HCT116 (cell line): ENCODE measurements around the gene CTBP1.

ENCODE experiments used
- CBX3 ChIP-seq: IDR thresholded peaks from 2 replicates; pipeline ENCODE4 v1.6.1; 2012; ENCODE audit warnings: low read depth
- ELF1 ChIP-seq: IDR thresholded peaks from 2 replicates; pipeline ENCODE4 v1.6.1; 2012; ENCODE audit warnings: low read depth, borderline replicate concordance
- EZH2 ChIP-seq: fragments of 200-600 bp; sonication (generic); IDR thresholded peaks from 2 replicates; pipeline ENCODE4 v1.6.1; 2017; ENCODE audit warnings: antibody characterized with exemption, mixed run types
- EZH2phosphoT487 ChIP-seq: fragments of 200-600 bp; IDR thresholded peaks from 2 replicates; pipeline ENCODE4 v1.6.1; 2018; ENCODE audit warnings: antibody characterized with exemption, borderline replicate concordance
- JUND ChIP-seq: IDR thresholded peaks from 2 replicates; pipeline ENCODE4 v1.6.1; 2012
- POLR2A ChIP-seq: IDR thresholded peaks from 2 replicates; pipeline ENCODE4 v1.7.0; 2011; ENCODE audit warnings: borderline replicate concordance; ENCODE audit not compliant: insufficient read depth, insufficient read length; ENCODE audit errors: extremely low read depth
- POLR2AphosphoS5 ChIP-seq: IDR thresholded peaks from 2 replicates; pipeline ENCODE4 v1.6.1; 2011; ENCODE audit warnings: mild to moderate bottlenecking, low read depth, low read length, moderate library complexity
- TF ChIP-seq, protein P1 (sequence below), 3 experiments: fragments of 200-600 bp in 1 of 3; sonication (generic) in 1 of 3; IDR thresholded peaks in 2 of 3; conservative IDR thresholded peaks in 1 of 3; 2 replicates each; pipeline ENCODE4 v1.5.1; 2012 to 2017; ENCODE audit warnings: low read depth in 2 of 3, low read length in 2 of 3, antibody characterized with exemption in 1 of 3, borderline replicate concordance in 1 of 3, control low read depth in 1 of 3, mild to moderate bottlenecking in 1 of 3, mixed read lengths in 1 of 3, mixed run types in 1 of 3, moderate library complexity in 1 of 3; ENCODE audit not compliant: insufficient read depth in 1 of 3
- TF ChIP-seq, protein P2 (sequence below): IDR thresholded peaks from 2 replicates; pipeline ENCODE4 v1.6.1; 2012; ENCODE audit warnings: low read depth
- TF ChIP-seq, protein P3 (sequence below): IDR thresholded peaks from 2 replicates; pipeline ENCODE4 v1.6.1; 2012
- TF ChIP-seq, protein P4 (sequence below): IDR thresholded peaks from 2 replicates; pipeline ENCODE4 v1.6.1; 2012

DNA sequence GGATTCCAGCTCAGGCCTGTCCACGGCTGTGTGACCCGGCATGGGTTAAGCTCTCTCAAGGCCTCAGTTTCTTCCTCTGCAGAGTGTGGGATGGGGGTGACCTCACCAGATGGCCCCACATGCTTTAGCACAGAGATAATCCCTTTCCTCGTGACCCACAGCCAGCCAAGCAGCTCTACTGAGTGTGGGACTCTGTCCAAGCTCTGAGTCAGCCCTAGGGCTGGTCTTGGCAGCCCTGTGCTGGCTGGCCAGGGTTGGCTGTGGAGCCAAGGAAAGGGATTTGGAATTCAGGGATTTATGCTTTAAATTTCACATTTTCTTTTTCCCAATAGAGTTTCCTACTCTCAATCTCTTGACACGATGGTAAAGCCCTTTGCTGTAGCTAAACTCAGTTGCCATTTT lies 56.8 kb downstream of the CTBP1 start:
- no peak for TF ChIP-seq POLR2A
- TF ChIP-seq, protein P1, sequence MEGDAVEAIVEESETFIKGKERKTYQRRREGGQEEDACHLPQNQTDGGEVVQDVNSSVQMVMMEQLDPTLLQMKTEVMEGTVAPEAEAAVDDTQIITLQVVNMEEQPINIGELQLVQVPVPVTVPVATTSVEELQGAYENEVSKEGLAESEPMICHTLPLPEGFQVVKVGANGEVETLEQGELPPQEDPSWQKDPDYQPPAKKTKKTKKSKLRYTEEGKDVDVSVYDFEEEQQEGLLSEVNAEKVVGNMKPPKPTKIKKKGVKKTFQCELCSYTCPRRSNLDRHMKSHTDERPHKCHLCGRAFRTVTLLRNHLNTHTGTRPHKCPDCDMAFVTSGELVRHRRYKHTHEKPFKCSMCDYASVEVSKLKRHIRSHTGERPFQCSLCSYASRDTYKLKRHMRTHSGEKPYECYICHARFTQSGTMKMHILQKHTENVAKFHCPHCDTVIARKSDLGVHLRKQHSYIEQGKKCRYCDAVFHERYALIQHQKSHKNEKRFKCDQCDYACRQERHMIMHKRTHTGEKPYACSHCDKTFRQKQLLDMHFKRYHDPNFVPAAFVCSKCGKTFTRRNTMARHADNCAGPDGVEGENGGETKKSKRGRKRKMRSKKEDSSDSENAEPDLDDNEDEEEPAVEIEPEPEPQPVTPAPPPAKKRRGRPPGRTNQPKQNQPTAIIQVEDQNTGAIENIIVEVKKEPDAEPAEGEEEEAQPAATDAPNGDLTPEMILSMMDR (IDR thresholded peaks at IDR 0.05 in 2 of 3, conservative IDR thresholded peaks at IDR 0.05 in 1 of 3; ENCODE audit: borderline replicate concordance in 1 of 3, insufficient read depth in 1 of 3, low read depth in 2 of 3, low read length in 2 of 3) = no peak
- TF ChIP-seq, protein P2, sequence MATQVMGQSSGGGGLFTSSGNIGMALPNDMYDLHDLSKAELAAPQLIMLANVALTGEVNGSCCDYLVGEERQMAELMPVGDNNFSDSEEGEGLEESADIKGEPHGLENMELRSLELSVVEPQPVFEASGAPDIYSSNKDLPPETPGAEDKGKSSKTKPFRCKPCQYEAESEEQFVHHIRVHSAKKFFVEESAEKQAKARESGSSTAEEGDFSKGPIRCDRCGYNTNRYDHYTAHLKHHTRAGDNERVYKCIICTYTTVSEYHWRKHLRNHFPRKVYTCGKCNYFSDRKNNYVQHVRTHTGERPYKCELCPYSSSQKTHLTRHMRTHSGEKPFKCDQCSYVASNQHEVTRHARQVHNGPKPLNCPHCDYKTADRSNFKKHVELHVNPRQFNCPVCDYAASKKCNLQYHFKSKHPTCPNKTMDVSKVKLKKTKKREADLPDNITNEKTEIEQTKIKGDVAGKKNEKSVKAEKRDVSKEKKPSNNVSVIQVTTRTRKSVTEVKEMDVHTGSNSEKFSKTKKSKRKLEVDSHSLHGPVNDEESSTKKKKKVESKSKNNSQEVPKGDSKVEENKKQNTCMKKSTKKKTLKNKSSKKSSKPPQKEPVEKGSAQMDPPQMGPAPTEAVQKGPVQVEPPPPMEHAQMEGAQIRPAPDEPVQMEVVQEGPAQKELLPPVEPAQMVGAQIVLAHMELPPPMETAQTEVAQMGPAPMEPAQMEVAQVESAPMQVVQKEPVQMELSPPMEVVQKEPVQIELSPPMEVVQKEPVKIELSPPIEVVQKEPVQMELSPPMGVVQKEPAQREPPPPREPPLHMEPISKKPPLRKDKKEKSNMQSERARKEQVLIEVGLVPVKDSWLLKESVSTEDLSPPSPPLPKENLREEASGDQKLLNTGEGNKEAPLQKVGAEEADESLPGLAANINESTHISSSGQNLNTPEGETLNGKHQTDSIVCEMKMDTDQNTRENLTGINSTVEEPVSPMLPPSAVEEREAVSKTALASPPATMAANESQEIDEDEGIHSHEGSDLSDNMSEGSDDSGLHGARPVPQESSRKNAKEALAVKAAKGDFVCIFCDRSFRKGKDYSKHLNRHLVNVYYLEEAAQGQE = no peak
- TF ChIP-seq, protein P3, sequence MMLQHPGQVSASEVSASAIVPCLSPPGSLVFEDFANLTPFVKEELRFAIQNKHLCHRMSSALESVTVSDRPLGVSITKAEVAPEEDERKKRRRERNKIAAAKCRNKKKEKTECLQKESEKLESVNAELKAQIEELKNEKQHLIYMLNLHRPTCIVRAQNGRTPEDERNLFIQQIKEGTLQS = no peak
- TF ChIP-seq EZH2 = no peak
- TF ChIP-seq, protein P4, sequence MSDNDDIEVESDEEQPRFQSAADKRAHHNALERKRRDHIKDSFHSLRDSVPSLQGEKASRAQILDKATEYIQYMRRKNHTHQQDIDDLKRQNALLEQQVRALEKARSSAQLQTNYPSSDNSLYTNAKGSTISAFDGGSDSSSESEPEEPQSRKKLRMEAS = no peak
- no peak for TF ChIP-seq CBX3
- peak; percentile 69 for TF ChIP-seq JUND
- TF ChIP-seq POLR2AphosphoS5 = 0 out of 2 replicates have a peak, but pooled peaks have one; percentile 18
- TF ChIP-seq ELF1 = no peak
- no peak for TF ChIP-seq EZH2phosphoT487
